Measurements from ENCODE around the gene LNPEP. TPM values are rescaled to one million over a fixed set of nuclear protein-coding genes. Genes with fewer than 3 reads are reported as not detected.

LNPEP gene
- 38.2 and 39.4 TPM in 2 replicates for total RNA-seq

- DNase-seq, result peak; percentile 99
- peak within 1 kb of the TSS; percentile 94 for H3K27ac Mint-ChIP-seq
- H3K9me3 Mint-ChIP-seq, result no peaks in the 10 kb centered on the region
- peak within 1 kb of the TSS; percentile 81 for H3K4me3 Mint-ChIP-seq
- peaks cover 54% of the 10 kb centered on the region for H3K4me1 Mint-ChIP-seq
- intact Hi-C loops (cut with micrococcal nuclease), result loop anchor here (1.0 to 10.0 kb wide), 14 partner anchors 22 to 1380 kb away; partner anchors contain the start of genes ARSK, CAST, ELL2 and ERAP2
- H3K27me3 Mint-ChIP-seq, result no peaks in the 10 kb centered on the region
- H3K36me3 Mint-ChIP-seq (ENCODE audit: low read depth), result peaks cover 18% of the 10 kb centered on the region
These were observed at the start of gene LNPEP for GRCh38 chr5:96935559-96936430. LNPEP (plus strand) TSS chr5:96936080; CDS start chr5:96936156, 76 bp downstream.

- Mint-ChIP-seq H3K4me3 (peak overlapping the region; percentile 33), H3K4me1 (peaks cover 49% of the 10 kb centered on the region), H3K9me3 (no peaks in the 10 kb centered on the region), H3K27me3 (no peaks in the 10 kb centered on the region), H3K36me3 (ENCODE audit: low read depth) (peaks cover 56% of the 10 kb centered on the region), H3K27ac (peak overlapping the region; percentile 80)
- peak; percentile 76 for DNase-seq
- intact Hi-C loops (cut with micrococcal nuclease), result loop anchor here (1.0 kb wide), 1 partner anchor 22 kb away; no protein-coding TSS in a partner anchor
These were observed 42.5 kb upstream of the LNPEP start for GRCh38 chr5:96893342-96893741.

GRCh38 chr5:96896276-96896675 lies 39.6 kb upstream of the LNPEP start:
- peak; percentile 82 for DNase-seq
- Mint-ChIP-seq H3K27ac (peak overlapping the region; percentile 94), H3K4me3 (peak overlapping the region; percentile 84), H3K27me3 (no peaks in the 10 kb centered on the region), H3K36me3 (ENCODE audit: low read depth) (peaks cover 64% of the 10 kb centered on the region), H3K9me3 (no peaks in the 10 kb centered on the region), H3K4me1 (peaks cover 51% of the 10 kb centered on the region)
- intact Hi-C loops (cut with micrococcal nuclease), result loop anchor here (1.0 to 2.0 kb wide), 7 partner anchors 10 to 88 kb away; partner anchors contain the start of gene ERAP2

GRCh38 chr5:96896806-96897205 lies 39.1 kb upstream of the LNPEP start:
- Mint-ChIP-seq H3K4me1 (peaks cover 51% of the 10 kb centered on the region), H3K27ac (peak overlapping the region; percentile 94), H3K36me3 (ENCODE audit: low read depth) (peaks cover 67% of the 10 kb centered on the region), H3K9me3 (no peaks in the 10 kb centered on the region), H3K4me3 (peak overlapping the region; percentile 84), H3K27me3 (no peaks in the 10 kb centered on the region)
- peak; percentile 60 for DNase-seq
- intact Hi-C loops (cut with micrococcal nuclease), result loop anchor here (1.0 to 2.0 kb wide), 7 partner anchors 11 to 89 kb away; partner anchors contain the start of gene ERAP2

GRCh38 chr5:96901384-96901783 lies 34.5 kb upstream of the LNPEP start:
- Mint-ChIP-seq H3K27ac (no peak overlapping the region), H3K9me3 (no peaks in the 10 kb centered on the region), H3K4me3 (no peak overlapping the region), H3K36me3 (ENCODE audit: low read depth) (peaks cover 68% of the 10 kb centered on the region), H3K4me1 (peaks cover 29% of the 10 kb centered on the region), H3K27me3 (no peaks in the 10 kb centered on the region)
- intact Hi-C loops (cut with micrococcal nuclease), result no loop called here
- peak; percentile 57 for DNase-seq

- intact Hi-C loops (cut with micrococcal nuclease), result no loop called here
- H3K27ac Mint-ChIP-seq, result no peak overlapping the region
- no peaks in the 10 kb centered on the region for H3K27me3 Mint-ChIP-seq
- no peaks in the 10 kb centered on the region for H3K9me3 Mint-ChIP-seq
- H3K4me3 Mint-ChIP-seq, result no peak overlapping the region
- DNase-seq, result peak; percentile 14
- peaks cover 26% of the 10 kb centered on the region for H3K4me1 Mint-ChIP-seq
- H3K36me3 Mint-ChIP-seq (ENCODE audit: low read depth), result peaks cover 67% of the 10 kb centered on the region
These were observed 34.0 kb upstream of the LNPEP start for GRCh38 chr5:96901841-96902240.

GRCh38 chr5:96902876-96903275 lies 33.0 kb upstream of the LNPEP start:
- intact Hi-C loops (cut with micrococcal nuclease), result no loop called here
- Mint-ChIP-seq H3K27me3 (no peaks in the 10 kb centered on the region), H3K27ac (no peak overlapping the region), H3K4me1 (peaks cover 21% of the 10 kb centered on the region), H3K4me3 (no peak overlapping the region), H3K9me3 (no peaks in the 10 kb centered on the region), H3K36me3 (ENCODE audit: low read depth) (peaks cover 63% of the 10 kb centered on the region)
- DNase-seq, result peak; percentile 37

GRCh38 chr5:96903300-96903699 lies 32.6 kb upstream of the LNPEP start:
- peaks cover 66% of the 10 kb centered on the region for H3K36me3 Mint-ChIP-seq (ENCODE audit: low read depth)
- H3K9me3 Mint-ChIP-seq, result no peaks in the 10 kb centered on the region
- no peaks in the 10 kb centered on the region for H3K27me3 Mint-ChIP-seq
- H3K27ac Mint-ChIP-seq, result no peak overlapping the region
- peak; percentile 33 for DNase-seq
- intact Hi-C loops (cut with micrococcal nuclease), result no loop called here
- H3K4me1 Mint-ChIP-seq, result peaks cover 21% of the 10 kb centered on the region
- H3K4me3 Mint-ChIP-seq, result no peak overlapping the region

- H3K27ac Mint-ChIP-seq, result peak overlapping the region; percentile 59
- peaks cover 17% of the 10 kb centered on the region for H3K4me1 Mint-ChIP-seq
- no peaks in the 10 kb centered on the region for H3K27me3 Mint-ChIP-seq
- H3K36me3 Mint-ChIP-seq (ENCODE audit: low read depth), result peaks cover 67% of the 10 kb centered on the region
- no peaks in the 10 kb centered on the region for H3K9me3 Mint-ChIP-seq
- H3K4me3 Mint-ChIP-seq, result no peak overlapping the region
- peak; percentile 32 for DNase-seq
- intact Hi-C loops (cut with micrococcal nuclease), result no loop called here
These were observed 31.6 kb upstream of the LNPEP start for GRCh38 chr5:96904054-96904931.

GRCh38 chr5:96905864-96906263 lies 30.0 kb upstream of the LNPEP start:
- Mint-ChIP-seq H3K9me3 (no peaks in the 10 kb centered on the region), H3K4me3 (no peak overlapping the region), H3K27ac (peak overlapping the region; percentile 79), H3K36me3 (ENCODE audit: low read depth) (peaks cover 66% of the 10 kb centered on the region), H3K27me3 (no peaks in the 10 kb centered on the region), H3K4me1 (peaks cover 17% of the 10 kb centered on the region)
- peak; percentile 40 for DNase-seq
- intact Hi-C loops (cut with micrococcal nuclease), result no loop called here

- Mint-ChIP-seq H3K27ac (no peak overlapping the region), H3K4me1 (peaks cover 12% of the 10 kb centered on the region), H3K36me3 (ENCODE audit: low read depth) (peaks cover 59% of the 10 kb centered on the region), H3K27me3 (no peaks in the 10 kb centered on the region), H3K4me3 (no peak overlapping the region), H3K9me3 (no peaks in the 10 kb centered on the region)
- DNase-seq, result peak; percentile 50
- intact Hi-C loops (cut with micrococcal nuclease), result no loop called here
These were observed 26.9 kb upstream of the LNPEP start for GRCh38 chr5:96909003-96909402.

- Mint-ChIP-seq H3K9me3 (no peaks in the 10 kb centered on the region), H3K27me3 (no peaks in the 10 kb centered on the region), H3K27ac (no peak overlapping the region), H3K4me1 (peaks cover 7% of the 10 kb centered on the region), H3K36me3 (ENCODE audit: low read depth) (peaks cover 59% of the 10 kb centered on the region), H3K4me3 (no peak overlapping the region)
- DNase-seq, result peak; percentile 37
- intact Hi-C loops (cut with micrococcal nuclease), result no loop called here
These were observed 26.4 kb upstream of the LNPEP start for GRCh38 chr5:96909435-96909834.

GRCh38 chr5:96911139-96911538 lies 24.7 kb upstream of the LNPEP start:
- no peaks in the 10 kb centered on the region for H3K9me3 Mint-ChIP-seq
- peaks cover 55% of the 10 kb centered on the region for H3K36me3 Mint-ChIP-seq (ENCODE audit: low read depth)
- intact Hi-C loops (cut with micrococcal nuclease), result no loop called here
- peak; percentile 9 for DNase-seq
- no peak overlapping the region for H3K27ac Mint-ChIP-seq
- H3K4me3 Mint-ChIP-seq, result no peak overlapping the region
- no peaks in the 10 kb centered on the region for H3K27me3 Mint-ChIP-seq
- peaks cover 4% of the 10 kb centered on the region for H3K4me1 Mint-ChIP-seq
